ENCODE results near the gene ANKRD33B. TPM values are rescaled to one million over a fixed set of nuclear protein-coding genes. Genes with fewer than 3 reads are reported as not detected.

ANKRD33B gene
- total RNA-seq, 2 donors from 2014 or later, result 4.1 to 7.4 TPM

GRCh38 chr5:10695759-10696543 is 132.1 kb downstream of the ANKRD33B start:
- H3K9me3 ChIP-seq, result no peaks in the 10 kb centered on the region
- H3K4me3 ChIP-seq, result no peak overlapping the region
- H3K27me3 ChIP-seq (replicated peaks; ENCODE audit: insufficient read depth), result no peaks in the 10 kb centered on the region
- WGBS, result 83% methylated on average over 7 of the region's 7 CpGs
- TF ChIP-seq POLR2A (IDR thresholded peaks at IDR 0.05) (no peak), CTCF (IDR thresholded peaks at IDR 0.05) (no peak), POLR2AphosphoS5 (IDR thresholded peaks at IDR 0.05) (no peak)
- H3K36me3 ChIP-seq, result no peaks in the 10 kb centered on the region
- H3K27ac ChIP-seq, result no peak overlapping the region
- intact Hi-C loops (cut with DNase I), result loop anchor here (5.0 kb wide), 2 partner anchors 66 to 491 kb away; partner anchors contain the start of gene DAP
- no peak for DNase-seq (ENCODE audit: low spot score)
- no peaks in the 10 kb centered on the region for H3K4me1 ChIP-seq (replicated peaks)

- intact Hi-C loops (cut with DNase I), result loop anchor here (5.0 kb wide), 2 partner anchors 63 to 488 kb away; partner anchors contain the start of gene DAP
- Histone ChIP-seq H3K4me1 (replicated peaks) (peaks cover 23% of the 10 kb centered on the region), H3K27me3 (replicated peaks; ENCODE audit: insufficient read depth) (no peaks in the 10 kb centered on the region), H3K4me3 (no peak overlapping the region), H3K27ac (no peak overlapping the region), H3K9me3 (no peaks in the 10 kb centered on the region), H3K36me3 (no peaks in the 10 kb centered on the region)
- no peak for TF ChIP-seq POLR2A (IDR thresholded peaks at IDR 0.05)
- no peak for TF ChIP-seq POLR2AphosphoS5 (IDR thresholded peaks at IDR 0.05)
- TF ChIP-seq CTCF (IDR thresholded peaks at IDR 0.05), result no peak
- 79% methylated on average over 5 of the region's 5 CpGs for WGBS
- DNase-seq (ENCODE audit: low spot score), result no peak
These were observed 135.5 kb downstream of the ANKRD33B start for GRCh38 chr5:10699281-10699874.

GRCh38 chr5:10699987-10700386 is 136.1 kb downstream of the ANKRD33B start:
- Histone ChIP-seq H3K4me3 (no peak overlapping the region), H3K36me3 (no peaks in the 10 kb centered on the region), H3K27ac (no peak overlapping the region), H3K4me1 (replicated peaks) (peaks cover 27% of the 10 kb centered on the region), H3K27me3 (replicated peaks; ENCODE audit: insufficient read depth) (no peaks in the 10 kb centered on the region), H3K9me3 (no peaks in the 10 kb centered on the region)
- DNase-seq (ENCODE audit: low spot score), result no peak
- WGBS, result 93% methylated on average over 6 of the region's 8 CpGs
- intact Hi-C loops (cut with DNase I), result loop anchor here (5.0 kb wide), 2 partner anchors 62 to 487 kb away; partner anchors contain the start of gene DAP
- TF ChIP-seq POLR2AphosphoS5 (IDR thresholded peaks at IDR 0.05), result no peak
- TF ChIP-seq CTCF (IDR thresholded peaks at IDR 0.05), result no peak
- TF ChIP-seq POLR2A (IDR thresholded peaks at IDR 0.05), result no peak

- H3K4me3 ChIP-seq, result no peak overlapping the region
- WGBS, result 98% methylated on average over 7 of the region's 7 CpGs
- DNase-seq (ENCODE audit: low spot score), result no peak
- intact Hi-C loops (cut with DNase I), result no loop called here
- H3K9me3 ChIP-seq, result no peaks in the 10 kb centered on the region
- H3K36me3 ChIP-seq, result no peaks in the 10 kb centered on the region
- H3K4me1 ChIP-seq (replicated peaks), result peaks cover 27% of the 10 kb centered on the region
- H3K27ac ChIP-seq, result no peak overlapping the region
- TF ChIP-seq CTCF (IDR thresholded peaks at IDR 0.05) (no peak), POLR2A (IDR thresholded peaks at IDR 0.05) (no peak), POLR2AphosphoS5 (IDR thresholded peaks at IDR 0.05) (no peak)
- H3K27me3 ChIP-seq (replicated peaks; ENCODE audit: insufficient read depth), result no peaks in the 10 kb centered on the region
These were observed 136.6 kb downstream of the ANKRD33B start for GRCh38 chr5:10700516-10700915.
